OCI-LY1 (cell line): ENCODE measurements around the gene SYT2.

Source experiments
- EZH2 ChIP-seq: fragments of 200-600 bp; sonication (generic), shearing (Covaris generic); IDR thresholded peaks from 2 replicates; pipeline ENCODE4 v1.8.0; 2017; ENCODE audit warnings: borderline replicate concordance, mixed run types, mild to moderate bottlenecking, antibody characterized with exemption, low read length, moderate library complexity, mixed read lengths
- TF ChIP-seq, protein P1 (sequence below): fragments of 200-600 bp; sonication (generic), shearing (Covaris generic); IDR thresholded peaks from 2 replicates; pipeline ENCODE4 v1.5.1; 2017; ENCODE audit warnings: mild to moderate bottlenecking, antibody characterized with exemption, low read length, moderate library complexity, mixed read lengths

DNA sequence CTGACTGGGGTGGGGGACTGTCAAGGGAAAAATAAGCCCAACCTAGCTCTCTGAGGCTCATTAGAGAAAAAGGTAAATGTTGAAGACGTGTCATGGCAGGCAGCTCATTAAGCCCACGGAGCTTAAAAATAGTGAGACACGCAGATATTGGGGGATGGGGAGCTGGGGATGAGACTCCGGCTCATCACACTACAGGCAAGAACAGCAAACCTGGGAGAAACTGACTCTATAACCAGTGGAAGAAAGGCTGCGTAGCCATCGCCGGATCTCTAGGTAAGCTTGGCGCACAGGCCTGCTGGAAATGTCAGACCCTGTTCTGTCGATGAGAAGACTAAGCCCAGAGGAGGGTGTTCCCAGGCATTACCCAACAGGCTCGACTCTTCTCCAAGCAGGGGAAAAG is 78.0 kb downstream of the SYT2 start:
- TF ChIP-seq, protein P1, sequence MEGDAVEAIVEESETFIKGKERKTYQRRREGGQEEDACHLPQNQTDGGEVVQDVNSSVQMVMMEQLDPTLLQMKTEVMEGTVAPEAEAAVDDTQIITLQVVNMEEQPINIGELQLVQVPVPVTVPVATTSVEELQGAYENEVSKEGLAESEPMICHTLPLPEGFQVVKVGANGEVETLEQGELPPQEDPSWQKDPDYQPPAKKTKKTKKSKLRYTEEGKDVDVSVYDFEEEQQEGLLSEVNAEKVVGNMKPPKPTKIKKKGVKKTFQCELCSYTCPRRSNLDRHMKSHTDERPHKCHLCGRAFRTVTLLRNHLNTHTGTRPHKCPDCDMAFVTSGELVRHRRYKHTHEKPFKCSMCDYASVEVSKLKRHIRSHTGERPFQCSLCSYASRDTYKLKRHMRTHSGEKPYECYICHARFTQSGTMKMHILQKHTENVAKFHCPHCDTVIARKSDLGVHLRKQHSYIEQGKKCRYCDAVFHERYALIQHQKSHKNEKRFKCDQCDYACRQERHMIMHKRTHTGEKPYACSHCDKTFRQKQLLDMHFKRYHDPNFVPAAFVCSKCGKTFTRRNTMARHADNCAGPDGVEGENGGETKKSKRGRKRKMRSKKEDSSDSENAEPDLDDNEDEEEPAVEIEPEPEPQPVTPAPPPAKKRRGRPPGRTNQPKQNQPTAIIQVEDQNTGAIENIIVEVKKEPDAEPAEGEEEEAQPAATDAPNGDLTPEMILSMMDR, result no peak
- no peak for TF ChIP-seq EZH2
